ENCODE results near the gene NRF1.

GRCh38 chr7:129703751-129704150 lies 92.2 kb downstream of the NRF1 start:
- TF ChIP-seq CTCF (IDR thresholded peaks at IDR 0.05; ENCODE audit: low read depth, low read length) (no peak), POLR2A (IDR thresholded peaks at IDR 0.05; ENCODE audit: extremely low read depth, insufficient read length) (no peak)
